Endothelial cell of umbilical vein (primary cell): ENCODE measurements around the gene FOXC1. TPM values are rescaled to one million over a fixed set of nuclear protein-coding genes. Genes with fewer than 3 reads are reported as not detected.

ENCODE experiments used
- BruUV-seq: library from RNA; stranded (reverse); fragments of 400-500 nt; replicated peaks from 2 replicates; lab custom pipeline; 2021; lab: Mats Ljungman, UMichigan
- CTCF ChIA-PET: fragments of 300-600, 350-600 bp; sonication (Branson Sonifier 250); formaldehyde crosslinking; loops from one replicate; lab custom pipeline; 2021; ENCODE audit warnings: antibody characterized with exemption, inconsistent platforms; lab: Charles Lee
- POLR2A ChIA-PET: fragments of 300-600, 350-600 bp; sonication (Branson Sonifier 250); formaldehyde crosslinking; loops from one replicate; lab custom pipeline; 2021; ENCODE audit warnings: antibody characterized with exemption, inconsistent platforms; lab: Charles Lee
- DNase-seq: peaks from one replicate; pipeline ENCODE4 v3.0.0-alpha.2; 2011; ENCODE audit warnings: low read depth, low spot score
- FAIRE-seq: peaks from 2 replicates; lab custom pipeline; 2011; peaks lifted over from hg19 to GRCh38; lab: Jason Lieb, UNC
- H2AFZ ChIP-seq: 2 replicates; pipeline ENCODE4 v1.6.0; 2012; ENCODE audit warnings: low read depth, low read length, control low read depth, inconsistent platforms
- H3K27ac ChIP-seq: 2 replicates; pipeline ENCODE4 v1.5.1; 2011; ENCODE audit warnings: low read depth, mild to moderate bottlenecking, control low read depth, low read length, moderate library complexity; ENCODE audit not compliant: insufficient read depth
- H3K27me3 ChIP-seq, 2 experiments: 2 replicates each; pipeline versions ENCODE4 v1.6.0 to v1.6.1; 2011; ENCODE audit warnings: low read length in 2 of 2, mixed read lengths in 1 of 2; ENCODE audit not compliant: control insufficient read depth in 2 of 2, insufficient read depth in 2 of 2
- H3K36me3 ChIP-seq, 2 experiments: 2 replicates in 1 of 2; 3 replicates in 1 of 2; pipeline ENCODE4 v1.5.1; 2011; ENCODE audit warnings: low read length in 2 of 2, mild to moderate bottlenecking in 1 of 2, moderate library complexity in 1 of 2; ENCODE audit not compliant: control insufficient read depth in 2 of 2, insufficient read depth in 2 of 2; ENCODE audit errors: extremely low read depth in 1 of 2
- H3K4me1 ChIP-seq: 3 replicates; pipeline ENCODE4 v1.5.1; 2011; ENCODE audit warnings: mild to moderate bottlenecking, low read length; ENCODE audit not compliant: control insufficient read depth, insufficient read depth; ENCODE audit errors: extremely low read depth
- H3K4me2 ChIP-seq: 2 replicates; pipeline ENCODE4 v1.6.1; 2011; ENCODE audit warnings: low read length, control low read depth, mixed read lengths; ENCODE audit not compliant: insufficient read depth
- H3K4me3 ChIP-seq, 3 experiments: fragments of 200-600 bp in 1 of 3; sonication (generic), shearing (Covaris generic) in 1 of 3; replicated peaks in 1 of 3; 2 replicates each; pipeline ENCODE4 v1.5.1; 2011 to 2016; ENCODE audit warnings: control low read depth in 3 of 3, low read length in 3 of 3, mild to moderate bottlenecking in 2 of 3, inconsistent platforms in 1 of 3, low read depth in 1 of 3, moderate library complexity in 1 of 3; ENCODE audit not compliant: insufficient read depth in 1 of 3
- H3K79me2 ChIP-seq: 2 replicates; pipeline ENCODE4 v1.6.0; 2012; ENCODE audit warnings: low read length, inconsistent platforms; ENCODE audit not compliant: control insufficient read depth, insufficient read depth
- H3K9ac ChIP-seq: replicated peaks from 2 replicates; pipeline ENCODE3; 2011; ENCODE audit warnings: low read length, control low read depth; ENCODE audit not compliant: insufficient read depth; ENCODE audit errors: extremely low read depth
- H3K9me1 ChIP-seq: replicated peaks from 3 replicates; pipeline ENCODE4 v1.6.0; 2011; ENCODE audit warnings: mild to moderate bottlenecking, low read length; ENCODE audit not compliant: control insufficient read depth, insufficient read depth; ENCODE audit errors: extremely low read depth
- H3K9me3 ChIP-seq: replicated peaks from 2 replicates; pipeline ENCODE4 v1.5.1; 2012; ENCODE audit warnings: low read length, inconsistent platforms; ENCODE audit not compliant: control insufficient read depth, insufficient read depth
- H4K20me1 ChIP-seq: replicated peaks from 2 replicates; pipeline ENCODE3; 2011; ENCODE audit warnings: mild to moderate bottlenecking, low read length; ENCODE audit not compliant: control insufficient read depth, insufficient read depth; ENCODE audit errors: extremely low read depth
- FOS ChIP-seq: IDR thresholded peaks from 2 replicates; pipeline ENCODE4 v1.6.1; 2011; ENCODE audit warnings: mild to moderate bottlenecking, low read length, moderate library complexity, borderline replicate concordance; ENCODE audit not compliant: insufficient read depth
- GATA2 ChIP-seq: IDR thresholded peaks from 2 replicates; pipeline ENCODE4 v1.7.0; 2011; ENCODE audit warnings: low read depth, mild to moderate bottlenecking, moderate library complexity, mixed read lengths, low read length; ENCODE audit not compliant: insufficient read length, insufficient read depth
- MYC ChIP-seq: IDR thresholded peaks from one replicate; pipeline ENCODE4 v1.6.1; 2011; ENCODE audit warnings: mild to moderate bottlenecking, low read depth, low read length
- dilution Hi-C: fragments of 300-500 bp; cut with MboI; formaldehyde crosslinking; loops from one replicate; pipeline ENCODE4 v1.15.0; 2019; ENCODE audit warnings: low sequenced_read_pairs; ENCODE audit not compliant: extremely low pct_ligation_motif_present
- intact Hi-C: fragments of 100-400 bp; cut with micrococcal nuclease; formaldehyde crosslinking; loops from one replicate; pipeline ENCODE4 v1.10.0; 2022
- polyA plus RNA-seq, 4 experiments: library from polyadenylated mRNA; depleted of rRNA in 3 of 4; stranded (reverse) in 3 of 4; unstranded in 1 of 4; fragments of >200 nt; gene quantifications; 2 replicates each; pipeline versions ENCODE4 v1.2.1 to v1.2.3, GENCODE V29; 2011 to 2012; ENCODE audit warnings: missing spikeins in 1 of 4
- total RNA-seq: library from RNA; stranded (reverse); gene quantifications from 2 replicates; pipeline ENCODE4 v1.2.3, GENCODE V29; 2021
- TF ChIP-seq, protein P1 (sequence below), 2 donors: IDR thresholded peaks; 1 replicate in 1 of 2; 2 replicates in 1 of 2; pipeline ENCODE4 v1.5.1; 2011; ENCODE audit warnings: low read length in 2 of 2, mild to moderate bottlenecking in 2 of 2, moderate library complexity in 2 of 2, control low read depth in 1 of 2, inconsistent platforms in 1 of 2, low read depth in 1 of 2; ENCODE audit not compliant: insufficient read depth in 1 of 2; ENCODE audit errors: extremely low read depth in 1 of 2

FOXC1 gene
- total and polyA plus RNA-seq, 2 donors (not counting 3 experiments of a cell fraction or from before 2014, with no cell fraction given) = 6.4 to 16.4 TPM

DNA sequence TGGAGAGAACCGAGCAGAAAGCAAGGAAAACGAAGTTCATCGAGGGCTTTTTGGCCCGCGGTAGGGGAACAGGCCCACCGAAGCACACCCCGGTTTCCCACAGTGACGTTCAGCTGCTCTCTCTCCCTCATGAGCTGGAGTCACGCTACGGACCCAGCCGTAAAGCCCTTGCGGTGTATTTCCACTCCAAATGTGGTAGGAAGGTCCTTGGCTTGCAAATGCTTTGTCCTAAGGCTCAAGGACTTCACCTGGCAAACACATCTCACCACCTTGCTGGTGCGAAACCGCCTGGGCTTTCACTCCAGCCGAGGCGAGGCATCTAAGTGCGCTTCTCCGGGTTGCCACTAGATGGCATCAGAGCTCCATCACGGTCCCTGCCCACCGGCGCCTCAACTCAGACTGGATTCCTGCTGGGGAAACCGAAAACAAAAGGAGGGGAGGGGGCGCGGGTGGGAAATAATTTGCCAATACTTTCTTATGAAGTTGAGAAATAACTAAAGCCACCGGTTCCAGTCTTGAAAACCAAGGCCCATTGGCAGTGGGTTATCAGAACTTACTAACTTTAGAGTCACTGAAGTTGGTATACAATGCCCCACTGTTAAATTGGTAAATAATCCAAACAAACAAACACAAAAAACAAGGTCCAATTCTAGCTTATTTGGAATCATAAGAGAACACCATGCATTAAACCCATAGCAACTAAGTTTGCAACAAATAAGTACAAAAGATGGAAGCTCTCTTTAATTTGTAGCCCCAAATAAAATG lies 13.4 kb upstream of the FOXC1 start:
- CTCF ChIA-PET = interaction anchor here (0.7 to 7.7 kb wide), 30 partner anchors 9 to 1245 kb away, joined by 3 to 109 read pairs (median 5); partner anchors contain the start of genes MYLK4, SERPINB1 and WRNIP1
- BruUV-seq = no TSS peak
- intact Hi-C loops = loop anchor here (1.0 to 5.0 kb wide), 7 partner anchors 600 to 1154 kb away; partner anchors contain the start of gene MYLK4
- TF ChIP-seq, protein P1, sequence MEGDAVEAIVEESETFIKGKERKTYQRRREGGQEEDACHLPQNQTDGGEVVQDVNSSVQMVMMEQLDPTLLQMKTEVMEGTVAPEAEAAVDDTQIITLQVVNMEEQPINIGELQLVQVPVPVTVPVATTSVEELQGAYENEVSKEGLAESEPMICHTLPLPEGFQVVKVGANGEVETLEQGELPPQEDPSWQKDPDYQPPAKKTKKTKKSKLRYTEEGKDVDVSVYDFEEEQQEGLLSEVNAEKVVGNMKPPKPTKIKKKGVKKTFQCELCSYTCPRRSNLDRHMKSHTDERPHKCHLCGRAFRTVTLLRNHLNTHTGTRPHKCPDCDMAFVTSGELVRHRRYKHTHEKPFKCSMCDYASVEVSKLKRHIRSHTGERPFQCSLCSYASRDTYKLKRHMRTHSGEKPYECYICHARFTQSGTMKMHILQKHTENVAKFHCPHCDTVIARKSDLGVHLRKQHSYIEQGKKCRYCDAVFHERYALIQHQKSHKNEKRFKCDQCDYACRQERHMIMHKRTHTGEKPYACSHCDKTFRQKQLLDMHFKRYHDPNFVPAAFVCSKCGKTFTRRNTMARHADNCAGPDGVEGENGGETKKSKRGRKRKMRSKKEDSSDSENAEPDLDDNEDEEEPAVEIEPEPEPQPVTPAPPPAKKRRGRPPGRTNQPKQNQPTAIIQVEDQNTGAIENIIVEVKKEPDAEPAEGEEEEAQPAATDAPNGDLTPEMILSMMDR (IDR thresholded peaks at IDR 0.05; ENCODE audit: extremely low read depth in 1 of 2, insufficient read depth in 1 of 2, low read depth in 1 of 2, low read length in 2 of 2) = peak; percentile 81 to 93
- TF ChIP-seq MYC (no peak), FOS (no peak), GATA2 (no peak)
- H4K20me1 ChIP-seq = no peaks in the 10 kb centered on the region
- POLR2A ChIA-PET = no interaction called here
- DNase-seq = peak; percentile 58
- FAIRE-seq = peak; percentile 88
- peak overlapping the region; percentile 45 for H2AFZ ChIP-seq
- H3K4me2 ChIP-seq = peak overlapping the region; percentile 3
- dilution Hi-C loops = no loop called here
- H3K9me3 ChIP-seq = no peaks in the 10 kb centered on the region
- no peak overlapping the region for H3K9ac ChIP-seq
- no peaks in the 10 kb centered on the region for H3K4me1 ChIP-seq
- H3K79me2 ChIP-seq = no peaks in the 10 kb centered on the region
- H3K4me3 ChIP-seq = no peak overlapping the region
- no peaks in the 10 kb centered on the region for H3K9me1 ChIP-seq
- H3K27ac ChIP-seq = no peak overlapping the region
- H3K36me3 ChIP-seq = no peaks in the 10 kb centered on the region
- H3K27me3 ChIP-seq = peaks cover 1 to 2% of the 10 kb centered on the region in 2 experiments
